ENCODE data around the gene PAX1.

The PAX1 gene

GRCh38 chr20:21705575-21706260 lies at the start of gene PAX1:
TSS of gene PAX1 (plus strand) at chr20:21705664. CDS start at chr20:21705713, 49 bp downstream.
- no peak for DNase-seq (ENCODE audit: low read depth in 1 of 2, low spot score in 1 of 2)

DNA sequence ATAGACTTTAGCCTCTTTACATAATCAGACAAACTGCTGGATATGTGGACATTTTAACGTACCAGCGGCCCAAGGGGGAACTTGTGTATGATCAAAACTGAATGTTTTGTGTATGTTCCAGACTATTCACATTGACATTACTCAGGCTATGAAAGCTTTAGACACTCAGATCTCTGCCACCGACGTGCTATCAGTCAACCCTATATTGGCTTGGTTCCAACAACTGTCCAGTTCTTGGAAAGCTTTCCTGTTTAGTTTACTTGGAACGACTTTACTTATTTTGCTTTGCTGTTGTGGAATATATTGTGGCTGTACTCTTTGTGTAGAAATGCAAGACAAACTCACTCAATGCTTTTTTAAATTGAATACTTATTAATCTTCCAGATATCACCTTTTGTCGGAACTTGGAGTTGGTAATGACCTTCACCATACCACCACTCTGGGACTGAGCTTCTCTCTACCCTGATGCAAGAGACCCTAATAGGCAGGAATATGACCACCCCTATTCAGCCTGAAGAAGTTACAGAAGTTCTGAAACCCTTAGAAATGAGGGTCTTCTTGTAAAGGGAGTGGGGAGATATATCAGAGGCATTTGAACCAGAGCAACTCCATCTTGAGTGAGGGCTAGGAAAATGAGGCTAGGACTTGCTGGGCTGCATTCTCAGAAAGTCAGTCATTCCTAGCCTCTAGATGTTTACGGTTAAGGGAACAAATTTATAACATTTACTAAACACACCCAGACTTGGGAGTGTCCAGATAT lies 49.0 kb upstream of the PAX1 start:
- DNase-seq (ENCODE audit: low read depth in 1 of 2, low spot score in 1 of 2) = no peak

DNA sequence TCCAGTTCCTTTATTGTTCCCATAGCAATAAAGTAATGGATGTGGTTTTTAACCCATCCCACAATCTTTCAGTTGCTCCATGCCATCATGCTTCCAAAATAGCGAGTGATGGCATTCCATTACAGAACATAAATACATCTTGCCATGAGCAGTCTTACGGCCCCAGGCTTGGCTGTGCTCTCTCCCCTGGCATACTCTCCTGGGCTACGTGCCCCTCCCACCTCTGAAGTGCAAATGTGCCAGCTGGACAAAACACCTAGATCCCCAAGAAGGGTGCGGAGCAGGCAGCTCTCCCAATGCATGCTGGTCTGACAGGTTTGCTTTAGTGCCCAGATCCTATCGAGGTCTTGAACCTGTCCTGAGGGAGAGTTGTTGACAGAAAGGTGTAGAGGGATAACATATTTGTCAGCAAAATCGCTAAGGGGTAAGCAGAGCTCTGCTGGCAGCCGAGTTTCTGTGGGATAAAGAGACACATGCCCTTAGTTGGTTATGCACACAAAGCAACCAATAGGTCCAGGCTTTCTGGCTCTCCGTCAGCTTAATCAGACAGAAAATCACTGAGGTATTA lies 43.9 kb upstream of the PAX1 start:
- DNase-seq (ENCODE audit: low read depth in 1 of 2, low spot score in 1 of 2) = no peak

GRCh38 chr20:21663465-21663864 lies 42.0 kb upstream of the PAX1 start:
- no peak for DNase-seq (ENCODE audit: low read depth in 1 of 2, low spot score in 1 of 2)

GRCh38 chr20:21665687-21666446 lies 39.6 kb upstream of the PAX1 start:
- DNase-seq (ENCODE audit: low read depth in 1 of 2, low spot score in 1 of 2) = no peak

- no peak for DNase-seq (ENCODE audit: low read depth in 1 of 2, low spot score in 1 of 2)
Observed at GRCh38 chr20:21670126-21670525, 35.3 kb upstream of the PAX1 start.

DNA sequence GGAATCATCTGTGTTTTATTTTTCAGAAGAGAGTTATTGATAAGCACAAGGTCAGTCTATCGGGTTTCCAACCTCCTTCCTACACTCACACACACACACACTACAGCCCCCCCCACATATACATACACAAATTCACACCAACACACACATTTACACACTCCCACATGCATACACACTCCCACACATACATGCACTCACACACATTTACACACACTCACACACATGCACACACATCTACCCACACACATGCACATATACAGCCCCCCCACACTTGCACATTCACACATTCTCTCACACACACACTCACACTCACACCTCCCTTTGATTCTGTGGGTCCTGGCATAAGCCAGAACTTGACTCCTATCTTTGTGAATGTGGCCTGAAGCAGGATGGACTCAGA lies 34.5 kb upstream of the PAX1 start:
- no peak for DNase-seq (ENCODE audit: low read depth in 1 of 2, low spot score in 1 of 2)

- DNase-seq (ENCODE audit: low read depth in 1 of 2, low spot score in 1 of 2) = no peak
Observed at GRCh38 chr20:21677261-21677660, 28.2 kb upstream of the PAX1 start.

- DNase-seq (ENCODE audit: low read depth in 1 of 2, low spot score in 1 of 2) = no peak
Observed at GRCh38 chr20:21677781-21678180, 27.7 kb upstream of the PAX1 start.

- DNase-seq (ENCODE audit: low read depth in 1 of 2, low spot score in 1 of 2) = no peak
Observed at GRCh38 chr20:21681234-21681921, 24.1 kb upstream of the PAX1 start.

GRCh38 chr20:21681922-21682318 lies 23.5 kb upstream of the PAX1 start:
- DNase-seq (ENCODE audit: low read depth in 1 of 2, low spot score in 1 of 2) = no peak

DNA sequence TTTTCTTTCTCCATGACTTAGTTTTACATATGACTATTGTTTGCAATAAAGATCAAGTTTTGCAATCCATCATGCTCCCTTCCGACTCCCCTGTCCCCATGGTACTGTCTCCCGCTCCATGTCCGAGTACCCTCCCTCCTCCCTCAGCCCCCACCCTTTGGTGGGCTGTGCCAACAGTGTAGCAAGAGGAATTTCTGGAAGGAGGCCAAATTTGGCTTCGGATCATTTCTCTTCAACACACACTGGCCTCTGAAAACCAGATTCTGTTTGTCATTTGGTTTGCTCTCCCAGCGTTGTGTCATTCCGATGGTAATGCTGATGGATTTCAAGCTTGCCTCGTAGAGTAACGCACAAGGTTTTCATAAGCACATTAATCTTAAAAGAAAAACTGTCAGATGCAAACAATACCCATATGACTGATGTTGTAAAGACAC lies 22.9 kb upstream of the PAX1 start:
- no peak for DNase-seq (ENCODE audit: low read depth in 1 of 2, low spot score in 1 of 2)

DNA sequence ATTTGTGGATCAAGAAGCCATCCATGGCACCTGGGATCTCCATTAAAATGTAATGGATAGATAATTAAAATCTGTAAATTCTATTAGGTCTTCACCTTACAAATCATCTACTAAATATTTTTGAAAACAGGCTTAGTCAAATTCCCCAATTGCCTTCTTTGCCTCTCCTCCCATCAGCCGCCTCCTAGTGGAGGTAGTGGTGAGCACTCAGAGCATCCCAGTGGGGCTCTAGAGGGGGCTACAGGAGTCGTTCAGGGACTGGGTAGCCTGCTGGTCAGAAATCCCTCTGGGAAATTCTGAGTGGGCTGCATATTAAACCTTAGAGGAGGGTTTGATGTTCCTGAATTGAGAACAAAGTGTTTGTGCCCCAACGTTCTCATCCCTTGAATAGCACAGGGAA lies 20.8 kb upstream of the PAX1 start:
- DNase-seq (ENCODE audit: low read depth in 1 of 2, low spot score in 1 of 2) = no peak

GRCh38 chr20:21685981-21686380 lies 19.5 kb upstream of the PAX1 start:
- no peak for DNase-seq (ENCODE audit: low read depth in 1 of 2, low spot score in 1 of 2)

GRCh38 chr20:21693322-21693721 lies 12.1 kb upstream of the PAX1 start:
- no peak for DNase-seq (ENCODE audit: low read depth in 1 of 2, low spot score in 1 of 2)

- no peak for DNase-seq (ENCODE audit: low read depth in 1 of 2, low spot score in 1 of 2)
Observed at GRCh38 chr20:21698494-21699215, 6.8 kb upstream of the PAX1 start.

GRCh38 chr20:21699216-21699508 lies 6.3 kb upstream of the PAX1 start:
- no peak for DNase-seq (ENCODE audit: low read depth in 1 of 2, low spot score in 1 of 2)

DNA sequence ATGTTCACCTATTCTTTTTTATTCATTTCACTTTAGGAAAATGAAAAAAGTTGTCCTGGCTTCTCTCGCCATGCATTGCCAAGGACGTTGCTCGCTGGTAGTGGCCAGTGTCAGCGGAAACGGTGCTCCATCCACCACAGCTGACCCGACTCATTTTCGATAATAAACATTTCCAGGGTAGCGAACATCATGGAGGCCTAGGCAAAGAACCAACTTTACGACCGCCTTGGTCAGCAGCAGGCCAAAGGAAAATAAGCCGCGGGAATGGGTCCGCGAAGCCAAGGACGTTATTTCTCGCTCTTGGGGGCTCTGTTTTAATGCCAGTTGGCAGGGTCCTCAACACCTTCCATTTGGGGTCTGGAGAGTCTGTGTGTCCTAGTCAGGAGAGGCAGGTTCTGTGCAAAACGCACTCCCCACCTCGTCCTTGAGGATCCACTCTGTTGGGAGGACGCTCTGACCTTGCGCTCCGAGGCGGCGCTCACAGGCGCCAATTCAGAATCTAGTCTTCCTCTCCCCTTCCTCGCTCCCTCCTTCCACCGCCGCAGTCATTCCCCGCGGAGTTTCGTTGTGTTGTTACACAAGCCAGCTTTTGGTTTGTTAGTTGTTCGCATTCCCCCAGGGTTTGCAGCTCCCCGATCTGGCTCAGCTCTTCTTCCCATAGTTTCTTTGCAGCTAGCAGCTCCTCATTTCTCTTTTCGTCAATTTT lies 4.1 kb upstream of the PAX1 start:
- DNase-seq (ENCODE audit: low read depth in 1 of 2, low spot score in 1 of 2) = no peak

DNA sequence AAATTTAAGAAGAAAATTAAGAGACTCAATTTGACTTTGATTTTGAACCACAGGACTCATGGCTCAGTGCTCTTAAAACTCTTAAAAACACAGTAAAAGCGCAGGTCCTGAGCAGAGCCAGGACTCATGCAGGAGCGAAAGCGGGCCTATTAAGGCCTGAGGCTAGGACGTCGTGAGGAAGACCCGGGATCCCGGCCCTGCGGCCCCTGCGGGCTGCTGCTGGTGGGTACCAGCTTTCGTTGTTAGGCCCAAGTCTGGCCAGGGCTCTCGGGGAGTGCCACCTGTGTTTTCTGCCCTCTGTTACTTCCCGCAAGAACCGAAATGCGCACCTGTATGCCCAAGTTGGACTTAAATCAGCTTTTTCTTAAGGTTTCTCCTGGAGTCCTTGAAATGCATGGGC lies 3.4 kb upstream of the PAX1 start:
- DNase-seq (ENCODE audit: low read depth in 1 of 2, low spot score in 1 of 2) = no peak
